IPS DF 6.9 (cell line): ENCODE data around the gene GALNT7.

ENCODE experiments used
- DNase-seq: peaks from one replicate; pipeline ENCODE4 v3.0.0-alpha.2; 2013; ENCODE audit warnings: low read depth, low spot score
- H3K27ac ChIP-seq: one replicate; pipeline ENCODE4 v1.5.1; 2013; ENCODE audit warnings: low read length, control low read depth
- H3K27me3 ChIP-seq: 2 replicates; pipeline ENCODE4 v1.6.1; 2013; ENCODE audit warnings: mild to moderate bottlenecking, low read length; ENCODE audit not compliant: control insufficient read depth, insufficient read depth
- H3K36me3 ChIP-seq: 2 replicates; pipeline ENCODE4 v1.6.1; 2013; ENCODE audit warnings: low read length; ENCODE audit not compliant: control insufficient read depth, insufficient read depth
- H3K4me1 ChIP-seq: 2 replicates; pipeline ENCODE4 v1.6.1; 2013; ENCODE audit warnings: low read length; ENCODE audit not compliant: control insufficient read depth, insufficient read depth
- H3K4me3 ChIP-seq: 2 replicates; pipeline ENCODE4 v1.5.1; 2013; ENCODE audit warnings: mild to moderate bottlenecking, low read length
- H3K9me3 ChIP-seq: 2 replicates; pipeline ENCODE4 v1.6.1; 2013; ENCODE audit warnings: low read length, inconsistent platforms; ENCODE audit not compliant: control insufficient read depth, insufficient read depth
- WGBS: extraction: QIAGEN DNeasy Blood & Tissue Kit; methylation state at CpG from one replicate; pipeline ENCODE4 v1.1.7; 2013; ENCODE audit warnings: mixed read lengths, missing lambda C conversion rate; ENCODE audit not compliant: insufficient read length, insufficient coverage; 5-methylcytosine and 5-hydroxymethylcytosine counted together

The GALNT7 gene

DNA sequence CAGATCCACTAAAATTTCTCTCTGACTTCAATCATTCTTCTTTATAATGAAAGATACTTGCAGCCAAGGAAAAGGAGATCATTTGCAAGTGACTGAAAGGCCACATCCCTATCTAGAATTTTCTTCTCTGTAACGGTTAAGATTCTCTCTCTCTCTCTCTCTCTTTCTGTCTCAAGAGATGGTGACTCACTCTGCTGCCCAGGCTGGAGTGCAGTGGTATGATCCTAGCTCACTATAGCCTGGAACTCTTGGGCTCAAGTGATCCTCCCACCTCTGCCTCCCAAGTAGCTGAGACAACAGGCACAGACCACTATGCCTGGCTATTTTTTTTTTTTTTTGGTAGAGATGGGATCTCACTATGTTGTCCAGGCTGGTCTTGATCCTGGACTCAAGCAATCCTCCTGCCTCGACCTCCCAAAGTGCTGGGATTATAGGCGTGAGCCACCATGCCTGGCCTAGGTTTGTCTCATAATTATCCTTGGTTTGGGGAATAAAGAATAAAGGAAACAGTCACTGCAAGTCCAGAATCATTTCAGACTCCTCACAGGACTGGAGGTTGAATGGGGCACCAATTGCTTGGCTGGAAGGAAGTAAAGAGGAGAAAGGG, 33.3 kb upstream of the GALNT7 start:
- WGBS, result no CpG with 5 or more reads among the region's 3 CpGs
- DNase-seq, result no peak

DNA sequence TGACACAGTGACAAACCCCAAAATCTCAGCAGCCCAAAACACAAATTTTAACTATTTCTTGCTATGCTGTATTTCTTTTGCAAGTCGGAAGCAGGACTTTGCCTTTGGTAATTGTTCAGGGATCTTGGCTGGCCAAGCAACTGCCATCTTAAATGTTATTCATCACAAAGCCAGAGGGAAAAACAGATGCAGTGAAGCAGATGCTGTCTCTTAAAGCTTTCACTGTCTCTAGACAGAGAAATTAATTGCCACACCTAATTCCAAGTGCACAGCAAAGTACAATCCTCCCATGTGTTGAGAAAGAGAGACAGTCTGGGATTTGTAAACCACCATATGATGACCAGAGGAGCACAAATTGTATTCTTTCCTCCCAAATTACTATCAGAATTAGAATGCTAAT, 30.0 kb upstream of the GALNT7 start:
- H3K27me3 ChIP-seq, result no peaks in the 10 kb centered on the region
- no peak for DNase-seq
- WGBS, result no CpG with 5 or more reads among the region's 1 CpG
- H3K9me3 ChIP-seq, result no peaks in the 10 kb centered on the region
- H3K4me3 ChIP-seq, result no peak overlapping the region
- no peaks in the 10 kb centered on the region for H3K36me3 ChIP-seq
- peaks cover 3% of the 10 kb centered on the region; the same call in 1 of the 2 replicates for H3K4me1 ChIP-seq
- no peak overlapping the region for H3K27ac ChIP-seq

More for the DNA sequence above, 33.3 kb upstream of the GALNT7 start:
- no peaks in the 10 kb centered on the region for H3K36me3 ChIP-seq
- H3K4me1 ChIP-seq, result no peaks in the 10 kb centered on the region
- H3K27ac ChIP-seq, result no peak overlapping the region
- no peaks in the 10 kb centered on the region for H3K27me3 ChIP-seq
- no peak overlapping the region for H3K4me3 ChIP-seq
- no peaks in the 10 kb centered on the region for H3K9me3 ChIP-seq

DNA sequence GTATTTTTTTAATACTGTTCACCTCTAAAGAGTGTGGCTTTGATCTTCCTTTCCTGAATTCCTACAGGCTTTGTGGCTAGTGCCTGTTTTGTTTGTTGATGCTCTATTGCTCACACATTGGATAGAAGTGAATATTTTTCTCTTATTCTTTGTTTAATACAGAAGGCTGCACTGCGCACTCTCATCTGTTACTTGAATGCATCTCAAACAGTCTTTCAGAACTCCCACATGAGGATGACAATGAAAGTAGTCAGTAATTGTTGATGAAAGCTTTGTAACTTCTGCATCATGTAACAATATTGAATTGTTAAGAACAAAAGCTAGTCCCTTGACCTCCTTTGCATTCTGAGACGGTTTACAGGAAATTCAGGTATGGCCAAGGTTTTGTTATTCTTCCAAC, 29.1 kb upstream of the GALNT7 start:
- WGBS, result no CpG with 5 or more reads among the region's 2 CpGs
- Histone ChIP-seq H3K4me1 (peaks cover 3% of the 10 kb centered on the region; the same call in 1 of the 2 replicates), H3K36me3 (no peaks in the 10 kb centered on the region), H3K27ac (no peak overlapping the region), H3K27me3 (no peaks in the 10 kb centered on the region), H3K4me3 (no peak overlapping the region), H3K9me3 (no peaks in the 10 kb centered on the region)
- DNase-seq, result no peak

DNA sequence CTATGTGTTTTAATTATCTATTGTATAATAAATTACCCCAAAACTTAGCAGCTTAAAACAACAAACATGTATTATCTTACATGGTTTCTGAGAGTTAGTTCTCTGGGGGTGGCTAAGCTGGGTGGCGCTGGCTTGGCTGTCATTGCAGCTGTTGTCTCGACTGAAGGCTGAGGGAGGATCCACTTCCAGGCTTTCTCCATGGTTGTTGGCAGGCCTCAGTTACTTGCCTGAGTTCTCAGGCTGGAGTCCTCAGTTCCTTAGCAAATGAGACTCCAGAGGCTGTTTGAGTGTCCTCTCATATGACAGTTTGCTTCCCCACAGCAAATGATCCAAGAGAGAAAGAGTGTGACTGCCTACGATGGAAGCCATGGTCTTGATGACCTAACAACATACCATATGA, 23.5 kb upstream of the GALNT7 start:
- H3K4me1 ChIP-seq, result peaks cover 3% of the 10 kb centered on the region; the same call in 1 of the 2 replicates
- WGBS, result no CpG with 5 or more reads among the region's 3 CpGs
- H3K9me3 ChIP-seq, result no peaks in the 10 kb centered on the region
- no peak overlapping the region for H3K4me3 ChIP-seq
- no peak for DNase-seq
- H3K27me3 ChIP-seq, result no peaks in the 10 kb centered on the region
- no peak overlapping the region for H3K27ac ChIP-seq
- H3K36me3 ChIP-seq, result no peaks in the 10 kb centered on the region

DNA sequence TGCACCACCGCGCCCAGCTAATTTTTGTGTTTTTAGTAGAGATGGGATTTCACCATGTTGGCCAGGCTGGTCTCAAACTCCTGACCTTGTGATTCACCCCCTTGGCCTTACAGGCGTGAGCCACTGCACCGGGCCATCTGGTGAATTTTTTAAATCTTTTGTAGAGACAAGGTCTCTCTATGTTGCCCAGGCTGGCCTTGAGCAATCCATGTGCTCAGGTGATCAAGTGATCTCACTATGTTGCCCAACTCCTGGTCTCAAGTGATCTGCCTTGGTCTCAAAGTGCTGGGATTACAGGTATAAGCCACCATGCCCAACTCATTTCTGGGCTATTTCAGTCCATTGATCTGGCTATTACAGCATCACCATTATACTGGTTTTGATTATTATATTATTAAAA, 22.2 kb upstream of the GALNT7 start:
- Histone ChIP-seq H3K9me3 (no peaks in the 10 kb centered on the region), H3K4me1 (peaks cover 3% of the 10 kb centered on the region; the same call in 1 of the 2 replicates), H3K27me3 (no peaks in the 10 kb centered on the region), H3K36me3 (no peaks in the 10 kb centered on the region), H3K27ac (no peak overlapping the region), H3K4me3 (no peak overlapping the region)
- no peak for DNase-seq
- WGBS, result no CpG with 5 or more reads among the region's 4 CpGs

DNA sequence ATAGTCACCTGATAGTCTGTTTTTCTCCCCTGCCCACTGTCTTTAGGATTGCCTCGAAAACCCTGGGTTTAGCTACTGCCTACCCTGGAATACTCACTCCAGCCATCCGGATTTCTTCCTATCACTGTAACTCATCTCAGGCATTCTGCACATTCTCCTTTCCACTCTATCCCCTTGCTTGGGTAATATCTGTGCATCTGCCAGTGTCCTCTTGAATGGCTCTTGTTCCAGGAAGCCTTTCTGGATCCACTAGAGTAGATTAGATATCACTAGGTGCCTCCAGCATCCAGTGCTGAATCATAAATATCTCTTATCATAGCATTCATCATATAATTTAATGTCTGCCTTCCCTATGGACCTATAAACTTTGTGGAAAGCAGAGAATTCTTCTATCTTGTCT, 17.1 kb upstream of the GALNT7 start:
- H3K4me3 ChIP-seq, result no peak overlapping the region
- H3K4me1 ChIP-seq, result no peaks in the 10 kb centered on the region
- whole genome bisulfite sequencing, result no CpG with 5 or more reads among the region's 2 CpGs
- no peak for DNase-seq
- no peaks in the 10 kb centered on the region for H3K27me3 ChIP-seq
- H3K27ac ChIP-seq, result no peak overlapping the region
- no peaks in the 10 kb centered on the region for H3K36me3 ChIP-seq
- H3K9me3 ChIP-seq, result no peaks in the 10 kb centered on the region

DNA sequence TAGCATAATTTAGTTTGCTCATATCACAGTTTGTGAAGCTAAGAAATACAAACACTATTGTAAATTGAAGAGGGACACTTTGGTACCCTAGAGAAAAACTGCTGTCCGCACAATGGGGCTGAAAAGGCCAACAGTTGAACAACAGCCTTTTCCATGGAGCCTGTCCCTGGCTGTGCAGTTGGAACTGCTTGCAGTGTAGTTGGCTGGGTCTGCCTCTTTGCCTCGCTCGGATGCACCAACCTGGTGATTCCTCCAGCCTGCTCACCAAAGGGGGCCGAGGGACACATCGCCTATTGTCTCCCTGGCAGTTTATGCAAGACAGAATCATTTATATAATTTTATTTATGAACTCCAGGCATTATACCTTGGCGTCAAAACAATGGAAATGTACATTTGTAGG, 16.5 kb upstream of the GALNT7 start:
- no peaks in the 10 kb centered on the region for H3K4me1 ChIP-seq
- no peak overlapping the region for H3K27ac ChIP-seq
- H3K36me3 ChIP-seq, result no peaks in the 10 kb centered on the region
- no peak overlapping the region for H3K4me3 ChIP-seq
- no peaks in the 10 kb centered on the region for H3K9me3 ChIP-seq
- H3K27me3 ChIP-seq, result no peaks in the 10 kb centered on the region
- no CpG with 5 or more reads among the region's 6 CpGs for WGBS
- no peak for DNase-seq

DNA sequence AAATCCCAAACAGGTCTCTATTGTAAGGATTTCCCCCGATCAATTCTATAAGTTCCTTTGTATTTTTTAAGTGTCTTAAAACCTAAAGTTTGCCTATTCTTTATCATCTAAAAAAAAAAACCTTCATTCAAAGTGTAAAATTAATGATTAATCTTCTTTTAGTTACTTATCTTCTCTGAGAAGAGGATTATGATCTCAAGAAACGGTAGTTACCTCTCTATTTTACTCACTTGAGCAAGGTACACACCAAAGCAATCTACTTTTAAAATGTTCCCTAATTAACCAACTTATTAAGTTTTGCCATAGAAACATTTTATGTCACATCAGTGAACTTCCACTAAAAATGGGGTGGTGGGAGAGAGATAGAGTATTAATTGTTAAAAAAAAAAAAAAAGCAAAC, 15.2 kb upstream of the GALNT7 start:
- WGBS, result no CpG with 5 or more reads among the region's 2 CpGs
- Histone ChIP-seq H3K9me3 (no peaks in the 10 kb centered on the region), H3K27me3 (no peaks in the 10 kb centered on the region), H3K27ac (no peak overlapping the region), H3K4me3 (no peak overlapping the region), H3K36me3 (no peaks in the 10 kb centered on the region), H3K4me1 (no peaks in the 10 kb centered on the region)
- no peak for DNase-seq

DNA sequence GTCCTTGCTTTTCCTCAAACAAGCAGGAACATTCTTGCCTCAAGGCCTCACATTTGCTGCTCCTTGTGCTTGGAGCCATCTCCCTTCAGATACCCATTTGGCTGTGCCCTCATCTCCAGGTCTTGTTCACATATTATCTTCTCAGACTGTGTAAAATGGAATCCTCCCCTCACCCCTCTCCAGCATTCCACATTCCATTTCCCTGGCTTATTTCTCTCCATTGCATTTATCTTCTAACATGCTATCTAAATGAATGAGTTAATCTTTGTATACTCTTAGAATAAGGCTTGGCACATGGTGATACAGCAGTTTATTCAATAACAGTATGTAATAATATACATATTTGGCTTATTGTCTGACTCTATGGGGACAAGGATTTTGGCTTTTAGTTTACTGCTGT, 8.8 kb upstream of the GALNT7 start:
- no peak for DNase-seq
- H3K27me3 ChIP-seq, result no peaks in the 10 kb centered on the region
- H3K27ac ChIP-seq, result no peak overlapping the region
- peaks cover 1% of the 10 kb centered on the region; the same call in 1 of the 2 replicates for H3K36me3 ChIP-seq
- no peak overlapping the region for H3K4me3 ChIP-seq
- H3K4me1 ChIP-seq, result no peaks in the 10 kb centered on the region
- no peaks in the 10 kb centered on the region for H3K9me3 ChIP-seq

DNA sequence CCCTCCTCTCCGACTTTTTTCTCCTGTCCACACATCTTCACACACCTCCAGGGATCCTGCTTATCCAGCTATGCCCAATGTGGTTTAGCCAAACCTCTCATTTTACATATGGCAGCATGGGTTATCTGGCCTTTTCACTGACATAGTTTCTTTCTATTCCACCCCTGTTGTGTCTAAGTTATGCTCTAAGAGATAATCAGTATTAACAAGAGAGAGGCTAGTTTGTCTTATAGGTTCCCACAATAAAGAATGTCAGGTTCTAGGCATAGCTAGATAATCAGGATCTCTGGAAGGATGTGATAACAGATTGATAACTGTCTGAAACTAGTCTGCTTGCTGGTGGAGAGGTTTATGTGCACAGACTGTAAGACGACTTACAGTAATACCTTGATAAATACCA, 7.7 kb upstream of the GALNT7 start:
- Histone ChIP-seq H3K36me3 (peaks cover 2% of the 10 kb centered on the region; the same call in 1 of the 2 replicates), H3K9me3 (no peaks in the 10 kb centered on the region), H3K27me3 (no peaks in the 10 kb centered on the region), H3K4me3 (no peak overlapping the region), H3K27ac (no peak overlapping the region), H3K4me1 (no peaks in the 10 kb centered on the region)
- no peak for DNase-seq
- no CpG with 5 or more reads among the region's 2 CpGs for WGBS

DNA sequence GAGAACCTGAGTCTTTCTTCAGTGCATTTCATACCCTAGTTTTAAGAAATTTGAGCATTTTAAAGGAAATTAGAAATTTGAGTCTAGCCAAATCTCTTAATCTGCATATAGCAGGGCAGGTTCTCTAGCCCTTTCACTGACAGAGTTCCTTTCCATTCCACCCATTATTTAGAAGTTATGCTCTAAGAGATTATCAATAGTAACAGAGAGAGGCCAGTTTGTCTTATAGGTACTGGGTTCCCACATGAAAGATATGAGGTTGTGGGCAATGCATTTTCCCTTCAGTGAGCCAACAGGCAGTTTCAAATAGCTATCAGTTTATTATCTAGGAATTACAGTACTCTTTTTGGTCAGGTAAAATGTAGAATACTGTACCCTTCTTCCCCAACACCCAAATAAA, 7.3 kb upstream of the GALNT7 start:
- Histone ChIP-seq H3K36me3 (peaks cover 2% of the 10 kb centered on the region; the same call in 1 of the 2 replicates), H3K9me3 (no peaks in the 10 kb centered on the region)
- DNase-seq, result no peak

More for the DNA sequence above, 7.3 kb upstream of the GALNT7 start:
- H3K27me3 ChIP-seq, result no peaks in the 10 kb centered on the region
- no peak overlapping the region for H3K27ac ChIP-seq
- no peak overlapping the region for H3K4me3 ChIP-seq
- no peaks in the 10 kb centered on the region for H3K4me1 ChIP-seq
